Esophagus muscularis mucosa (tissue), 3 donors: ENCODE data around the gene AAK1.

Experiments
- CTCF ChIP-seq, 3 experiments: fragments of 200-600 bp in 2 of 3; fragments of 450-650 bp in 1 of 3; sonication (generic) in 2 of 3; IDR thresholded peaks; one replicate each; pipeline ENCODE4 v1.5.1; 2017 to 2019; ENCODE audit warnings: antibody characterized with exemption in 3 of 3, mild to moderate bottlenecking in 2 of 3, moderate library complexity in 1 of 3
- POLR2A ChIP-seq: fragments of 450-650 bp; IDR thresholded peaks from one replicate; pipeline ENCODE4 v1.6.1; 2017; ENCODE audit warnings: antibody characterized with exemption, moderate library complexity, mild to moderate bottlenecking, low read depth
- POLR2AphosphoS5 ChIP-seq, 2 donors: sonication (generic); formaldehyde crosslinking; IDR thresholded peaks; one replicate each; pipeline ENCODE4 v1.6.1; 2017; ENCODE audit warnings: antibody characterized with exemption in 2 of 2

GRCh38 chr2:69547984-69548715 is 95.4 kb downstream of the AAK1 start:
- TF ChIP-seq CTCF (IDR thresholded peaks at IDR 0.05) (no peak), POLR2A (no peak), POLR2AphosphoS5 (IDR thresholded peaks at IDR 0.05) (no peak)
